Measurements from ENCODE around the gene PDS5A.
"Not testable (repeated sequence)": the region's sequence is repeated elsewhere in the genome, so short reads cannot be mapped to it uniquely, and the experiment has no call there.

PDS5A gene

DNA sequence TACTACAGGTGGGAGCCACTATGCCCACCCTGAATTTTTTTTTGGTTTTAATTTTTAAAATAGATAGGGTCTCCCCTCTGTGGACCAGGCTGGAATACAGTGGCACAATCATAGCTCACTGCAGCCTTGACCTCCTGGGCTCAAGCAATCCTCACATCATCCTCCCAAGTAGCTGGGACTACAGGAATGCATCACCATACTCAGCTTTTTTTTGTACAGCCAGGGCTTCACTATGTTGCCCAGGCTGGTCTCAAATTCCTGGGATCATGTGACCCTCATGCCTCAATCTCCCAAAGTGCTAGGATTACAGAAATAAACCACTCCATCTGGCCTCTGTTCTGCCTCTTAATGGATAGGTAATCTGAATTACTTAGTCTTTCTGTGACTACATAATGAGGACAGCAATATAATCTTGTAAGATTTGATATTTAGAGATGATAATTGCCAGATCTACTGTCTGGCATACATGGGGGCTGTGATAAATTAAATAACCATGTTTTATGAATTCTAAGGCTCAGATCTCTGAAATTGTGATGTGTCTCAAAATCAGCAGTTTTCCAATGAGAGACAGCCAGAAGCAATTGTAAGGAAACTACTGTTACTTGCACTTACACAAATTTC lies 26.7 kb downstream of the PDS5A start:
- H3K4me3 ChIP-seq (ENCODE audit: low read length), result no peak overlapping the region
- H3K4me2 ChIP-seq (ENCODE audit: low read length), result no peak overlapping the region
- no peak overlapping the region for H3K9ac ChIP-seq (ENCODE audit: low read depth, low read length)
- H3K9me3 ChIP-seq (replicated peaks; ENCODE audit: low read length), result no peaks in the 10 kb centered on the region
- no peaks in the 10 kb centered on the region for H3K27me3 ChIP-seq (ENCODE audit: control insufficient read depth, insufficient read depth, low read length)
- H3K4me1 ChIP-seq (ENCODE audit: control insufficient read depth, insufficient read depth, low read length), result peaks cover 9% of the 10 kb centered on the region
- H3K36me3 ChIP-seq (ENCODE audit: insufficient read depth, low read length), result no peaks in the 10 kb centered on the region

DNA sequence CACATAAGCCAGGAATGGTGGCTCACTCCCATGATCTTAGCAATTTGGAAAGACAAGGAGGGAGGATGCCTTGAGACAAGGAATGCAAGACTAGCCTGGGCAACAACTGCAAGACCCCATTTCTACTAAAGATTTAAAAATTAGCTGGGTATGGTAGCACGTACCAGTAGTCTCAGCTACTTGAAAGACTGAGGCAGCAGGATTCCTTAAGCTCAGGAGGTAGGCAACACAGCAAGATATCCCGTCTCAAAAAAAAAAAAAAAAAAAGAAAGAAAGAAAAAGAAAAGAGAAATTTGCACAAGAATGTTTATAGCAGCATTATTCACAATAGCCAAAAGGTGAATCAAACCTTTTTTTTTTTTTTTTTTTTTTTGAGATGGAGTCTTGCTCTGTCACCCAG lies 29.7 kb downstream of the PDS5A start:
- Histone ChIP-seq H3K4me2 (ENCODE audit: low read length) (no peak overlapping the region), H3K9ac (ENCODE audit: low read depth, low read length) (no peak overlapping the region), H3K9me3 (replicated peaks; ENCODE audit: low read length) (no peaks in the 10 kb centered on the region), H3K4me1 (ENCODE audit: control insufficient read depth, insufficient read depth, low read length) (peaks cover 9% of the 10 kb centered on the region), H3K4me3 (ENCODE audit: low read length) (no peak overlapping the region), H3K36me3 (ENCODE audit: insufficient read depth, low read length) (no peaks in the 10 kb centered on the region), H3K27me3 (ENCODE audit: control insufficient read depth, insufficient read depth, low read length) (no peaks in the 10 kb centered on the region)

DNA sequence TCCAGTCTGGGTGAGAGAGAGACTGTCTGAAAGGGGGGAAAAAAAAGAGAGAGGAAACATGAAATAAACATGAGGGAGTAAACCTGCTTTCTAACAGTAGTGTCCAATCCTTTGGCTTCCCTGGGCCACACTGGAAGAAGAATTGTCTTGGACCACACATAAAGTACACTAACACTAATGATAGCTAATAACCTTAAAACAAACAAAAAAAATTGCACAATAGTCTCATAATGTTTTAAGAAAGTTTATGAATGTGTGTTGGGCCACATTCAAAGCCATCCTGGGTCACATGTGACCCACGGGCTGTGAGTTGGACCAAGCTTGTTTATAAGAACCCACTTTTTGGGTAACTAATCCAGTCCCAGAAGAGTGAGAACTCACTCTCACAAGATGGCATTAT lies 30.3 kb downstream of the PDS5A start:
- H3K4me2 ChIP-seq (ENCODE audit: low read length), result no peak overlapping the region
- no peaks in the 10 kb centered on the region for H3K9me3 ChIP-seq (replicated peaks; ENCODE audit: low read length)
- H3K27me3 ChIP-seq (ENCODE audit: control insufficient read depth, insufficient read depth, low read length), result no peaks in the 10 kb centered on the region
- no peak overlapping the region for H3K9ac ChIP-seq (ENCODE audit: low read depth, low read length)
- peaks cover 9% of the 10 kb centered on the region for H3K4me1 ChIP-seq (ENCODE audit: control insufficient read depth, insufficient read depth, low read length)
- no peaks in the 10 kb centered on the region for H3K36me3 ChIP-seq (ENCODE audit: insufficient read depth, low read length)
- no peak overlapping the region for H3K4me3 ChIP-seq (ENCODE audit: low read length)

DNA sequence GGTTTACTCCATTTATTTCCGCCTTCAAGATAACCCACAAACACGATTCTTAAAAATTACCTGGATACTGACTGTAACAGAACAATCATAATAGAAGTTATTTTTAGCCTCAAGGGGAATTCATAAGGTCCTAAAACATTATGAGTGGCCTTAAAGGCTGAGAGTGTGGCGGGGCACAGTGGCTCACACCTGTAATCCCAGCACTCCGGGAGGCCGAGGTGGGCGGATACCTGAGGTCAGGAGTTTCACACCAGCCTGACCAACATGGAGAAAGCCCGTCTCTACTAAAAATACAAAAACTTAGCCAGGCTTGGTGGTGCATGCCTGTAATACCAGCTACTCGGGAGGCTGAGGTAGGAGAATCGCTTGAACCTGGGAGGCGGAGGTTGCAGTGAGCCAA lies 33.5 kb downstream of the PDS5A start:
- H3K4me1 ChIP-seq (ENCODE audit: control insufficient read depth, insufficient read depth, low read length), result peaks cover 11% of the 10 kb centered on the region
- H3K4me3 ChIP-seq (ENCODE audit: low read length); H3K9ac ChIP-seq (ENCODE audit: low read depth, low read length); H3K9me3 ChIP-seq (replicated peaks; ENCODE audit: low read length); H3K4me2 ChIP-seq (ENCODE audit: low read length); H3K27me3 ChIP-seq (ENCODE audit: control insufficient read depth, insufficient read depth, low read length); H3K36me3 ChIP-seq (ENCODE audit: insufficient read depth, low read length): not testable (repeated sequence)

DNA sequence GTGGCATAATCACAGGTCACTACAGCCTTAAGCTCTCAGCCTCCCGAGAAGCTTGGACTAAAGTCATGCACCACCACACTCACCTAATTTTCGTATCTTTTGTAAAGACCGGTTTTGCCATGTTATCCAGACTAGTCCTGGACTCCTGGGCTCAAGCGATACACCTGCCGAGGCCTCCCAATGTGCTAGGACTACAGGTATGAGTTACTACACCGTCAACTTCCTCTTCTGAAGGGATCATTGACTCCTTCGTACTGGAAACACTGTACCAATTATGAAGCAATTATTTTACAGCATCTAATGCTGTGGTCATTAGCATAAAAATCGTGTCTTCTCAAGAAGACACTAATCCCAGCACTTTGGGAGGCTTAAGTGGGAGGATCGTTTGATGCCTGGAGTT lies 35.2 kb downstream of the PDS5A start:
- Histone ChIP-seq H3K4me1 (ENCODE audit: control insufficient read depth, insufficient read depth, low read length) (peaks cover 7% of the 10 kb centered on the region), H3K4me2 (ENCODE audit: low read length) (no peak overlapping the region), H3K9ac (ENCODE audit: low read depth, low read length) (no peak overlapping the region), H3K27me3 (ENCODE audit: control insufficient read depth, insufficient read depth, low read length) (no peaks in the 10 kb centered on the region), H3K36me3 (ENCODE audit: insufficient read depth, low read length) (peaks cover 5% of the 10 kb centered on the region), H3K4me3 (ENCODE audit: low read length) (no peak overlapping the region), H3K9me3 (replicated peaks; ENCODE audit: low read length) (no peaks in the 10 kb centered on the region)

DNA sequence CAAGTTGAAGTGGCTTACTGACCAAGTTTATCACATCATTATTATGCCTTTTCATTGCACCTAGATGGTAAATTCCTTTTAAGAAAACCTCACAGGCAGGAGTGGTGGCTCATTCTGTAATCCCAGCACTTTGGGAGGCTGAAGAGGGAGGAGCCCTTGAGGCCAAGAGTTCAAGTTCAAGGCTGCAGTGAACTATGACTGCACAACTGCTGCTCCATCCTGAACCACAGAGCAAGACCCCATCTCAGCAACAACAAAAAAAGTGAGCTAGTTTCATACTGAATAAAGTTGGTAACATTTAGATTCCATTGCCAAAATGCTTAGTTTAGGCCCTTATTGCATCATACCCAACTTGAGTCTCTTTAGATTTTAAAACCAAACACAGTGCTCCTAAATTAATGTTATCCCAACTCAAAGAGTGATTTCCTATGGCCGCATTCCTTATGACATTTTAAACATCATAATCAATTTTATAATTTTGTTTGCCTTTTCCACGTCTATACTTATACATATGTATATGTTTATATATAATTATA lies 36.0 kb downstream of the PDS5A start:
- no peaks in the 10 kb centered on the region for H3K9me3 ChIP-seq (replicated peaks; ENCODE audit: low read length)

DNA sequence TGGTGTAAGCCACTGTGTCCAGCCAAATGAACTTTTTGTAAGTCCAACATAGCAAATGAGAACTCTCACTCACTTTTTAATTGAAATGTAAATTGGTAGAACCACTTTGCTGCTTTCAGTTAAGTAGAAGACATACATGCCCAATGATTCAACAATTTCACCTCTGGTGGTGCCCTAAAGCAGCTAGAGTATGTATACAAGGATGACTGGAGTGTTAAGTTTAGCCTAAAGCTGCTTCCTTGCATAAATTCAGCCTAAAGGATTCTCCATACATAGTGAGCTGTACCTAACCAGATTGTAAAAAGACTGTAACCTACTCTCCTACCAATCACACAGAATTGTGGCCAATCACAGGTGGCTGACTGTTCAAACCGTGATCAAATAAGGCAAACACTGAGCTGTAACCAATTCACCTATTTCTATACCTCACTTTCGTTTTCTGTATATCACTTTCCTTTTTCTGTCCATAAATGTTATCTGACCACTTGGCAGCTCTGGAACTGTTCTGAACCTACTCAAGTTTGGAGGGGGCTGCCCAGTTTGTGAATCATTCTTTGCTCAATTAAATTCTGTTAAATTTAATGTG lies 39.9 kb downstream of the PDS5A start:
- H3K4me2 ChIP-seq (ENCODE audit: low read length), result no peak overlapping the region
- no peaks in the 10 kb centered on the region for H3K27me3 ChIP-seq (ENCODE audit: control insufficient read depth, insufficient read depth, low read length)
- H3K36me3 ChIP-seq (ENCODE audit: insufficient read depth, low read length), result peaks cover 6% of the 10 kb centered on the region
- no peaks in the 10 kb centered on the region for H3K9me3 ChIP-seq (replicated peaks; ENCODE audit: low read length)
- H3K9ac ChIP-seq (ENCODE audit: low read depth, low read length), result no peak overlapping the region
- H3K4me3 ChIP-seq (ENCODE audit: low read length), result no peak overlapping the region
- peaks cover 22% of the 10 kb centered on the region for H3K4me1 ChIP-seq (ENCODE audit: control insufficient read depth, insufficient read depth, low read length)

More for the DNA sequence above, 36.0 kb downstream of the PDS5A start:
- H3K36me3 ChIP-seq (ENCODE audit: insufficient read depth, low read length), result peaks cover 6% of the 10 kb centered on the region
- H3K4me1 ChIP-seq (ENCODE audit: control insufficient read depth, insufficient read depth, low read length), result peaks cover 3% of the 10 kb centered on the region
- H3K4me3 ChIP-seq (ENCODE audit: low read length), result no peak overlapping the region
- no peak overlapping the region for H3K9ac ChIP-seq (ENCODE audit: low read depth, low read length)
- no peak overlapping the region for H3K4me2 ChIP-seq (ENCODE audit: low read length)
- no peaks in the 10 kb centered on the region for H3K27me3 ChIP-seq (ENCODE audit: control insufficient read depth, insufficient read depth, low read length)

DNA sequence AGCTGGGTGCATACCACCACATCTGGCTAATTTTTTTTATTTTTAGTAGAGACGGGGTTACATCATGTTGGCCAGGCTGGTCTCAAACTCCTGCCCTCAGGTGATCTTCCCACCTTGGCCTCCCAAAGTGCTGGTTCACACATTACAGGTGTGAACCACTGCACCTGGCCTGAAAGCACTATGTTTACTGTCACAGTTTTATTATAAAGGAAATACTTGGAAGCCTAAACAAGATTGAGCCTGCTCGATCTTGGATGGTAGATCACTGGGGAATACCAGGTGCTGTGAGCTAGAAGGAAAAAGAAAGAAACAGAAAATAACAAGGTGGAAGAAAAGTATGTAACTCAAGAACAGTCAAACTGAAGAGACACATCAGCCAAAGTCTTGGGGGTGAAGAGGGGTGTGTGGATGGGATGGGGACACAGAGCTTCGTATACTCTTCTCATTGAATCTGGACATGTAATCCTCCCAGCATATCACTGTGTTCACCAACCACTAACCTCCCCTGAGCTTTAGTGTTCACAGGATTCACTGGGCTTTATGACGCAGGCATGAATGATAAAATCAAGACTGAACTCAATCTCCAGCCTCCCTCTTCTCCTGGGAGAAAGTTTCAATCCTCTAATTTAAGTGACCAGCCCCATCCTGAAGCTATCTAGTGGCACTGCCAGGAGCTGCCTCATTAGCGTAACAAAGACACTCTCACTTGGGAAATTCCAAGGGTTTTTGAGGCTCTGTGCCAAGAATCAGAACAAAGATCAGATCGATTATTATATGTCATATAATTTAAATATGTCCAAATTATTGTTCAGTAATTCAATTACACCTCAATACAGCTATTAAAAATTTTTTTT lies 40.9 kb downstream of the PDS5A start:
- H3K4me3 ChIP-seq (ENCODE audit: low read length), result no peak overlapping the region
- H3K9ac ChIP-seq (ENCODE audit: low read depth, low read length), result no peak overlapping the region
- H3K4me2 ChIP-seq (ENCODE audit: low read length), result no peak overlapping the region
- peaks cover 9% of the 10 kb centered on the region for H3K36me3 ChIP-seq (ENCODE audit: insufficient read depth, low read length)
- no peaks in the 10 kb centered on the region for H3K9me3 ChIP-seq (replicated peaks; ENCODE audit: low read length)
- peaks cover 24% of the 10 kb centered on the region for H3K4me1 ChIP-seq (ENCODE audit: control insufficient read depth, insufficient read depth, low read length)
- no peaks in the 10 kb centered on the region for H3K27me3 ChIP-seq (ENCODE audit: control insufficient read depth, insufficient read depth, low read length)

DNA sequence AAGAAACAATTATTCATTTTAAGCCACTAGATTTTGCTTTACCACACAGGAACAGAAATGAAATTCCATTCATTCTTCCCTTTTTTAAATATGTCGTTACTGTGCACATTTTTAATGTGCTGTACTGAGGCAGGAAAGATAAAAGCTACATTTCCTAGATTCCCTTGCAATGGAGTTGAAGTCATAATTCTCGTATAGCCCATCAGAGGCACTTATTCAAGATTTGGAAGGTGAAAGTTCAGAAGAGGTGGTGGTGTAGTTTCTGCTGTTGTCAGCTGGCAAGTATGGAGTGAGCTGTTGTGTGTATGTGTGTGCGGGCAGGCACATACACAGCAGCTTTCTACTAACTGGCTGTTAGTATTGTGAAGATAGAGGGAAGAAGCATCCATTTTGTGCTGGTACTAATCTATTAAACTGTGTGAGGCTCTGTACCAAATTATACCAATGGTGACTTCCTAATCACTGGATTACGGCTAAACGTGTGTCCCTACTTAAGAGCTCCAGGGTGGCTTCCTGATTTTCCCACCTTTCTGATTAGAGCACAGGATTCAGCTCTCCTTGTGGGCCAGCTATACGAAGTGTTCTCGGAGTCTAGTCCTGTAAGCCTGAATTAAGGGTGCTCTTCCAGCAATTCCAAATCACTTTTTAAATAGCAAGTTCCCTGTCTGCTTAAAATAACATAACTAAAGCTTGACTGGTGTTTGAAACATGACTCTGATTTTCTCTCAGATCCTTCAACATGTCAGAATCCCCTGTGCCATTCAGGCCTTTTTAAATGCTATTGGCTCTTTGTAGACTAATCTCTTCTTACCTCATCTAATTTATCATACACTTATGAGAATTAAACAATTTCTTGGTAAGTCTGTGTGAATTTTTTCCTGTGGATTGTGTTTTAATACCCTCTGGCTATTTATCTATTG lies 43.8 kb downstream of the PDS5A start:
- peaks cover 21% of the 10 kb centered on the region for H3K4me1 ChIP-seq (ENCODE audit: control insufficient read depth, insufficient read depth, low read length)
- peak overlapping the region; percentile 15 for H3K4me3 ChIP-seq (ENCODE audit: low read length)
- H3K36me3 ChIP-seq (ENCODE audit: insufficient read depth, low read length), result peaks cover 15% of the 10 kb centered on the region
- no peaks in the 10 kb centered on the region for H3K9me3 ChIP-seq (replicated peaks; ENCODE audit: low read length)
- H3K27me3 ChIP-seq (ENCODE audit: control insufficient read depth, insufficient read depth, low read length), result no peaks in the 10 kb centered on the region
- peak overlapping the region; percentile 29 for H3K4me2 ChIP-seq (ENCODE audit: low read length)
- H3K9ac ChIP-seq (ENCODE audit: low read depth, low read length), result no peak overlapping the region

DNA sequence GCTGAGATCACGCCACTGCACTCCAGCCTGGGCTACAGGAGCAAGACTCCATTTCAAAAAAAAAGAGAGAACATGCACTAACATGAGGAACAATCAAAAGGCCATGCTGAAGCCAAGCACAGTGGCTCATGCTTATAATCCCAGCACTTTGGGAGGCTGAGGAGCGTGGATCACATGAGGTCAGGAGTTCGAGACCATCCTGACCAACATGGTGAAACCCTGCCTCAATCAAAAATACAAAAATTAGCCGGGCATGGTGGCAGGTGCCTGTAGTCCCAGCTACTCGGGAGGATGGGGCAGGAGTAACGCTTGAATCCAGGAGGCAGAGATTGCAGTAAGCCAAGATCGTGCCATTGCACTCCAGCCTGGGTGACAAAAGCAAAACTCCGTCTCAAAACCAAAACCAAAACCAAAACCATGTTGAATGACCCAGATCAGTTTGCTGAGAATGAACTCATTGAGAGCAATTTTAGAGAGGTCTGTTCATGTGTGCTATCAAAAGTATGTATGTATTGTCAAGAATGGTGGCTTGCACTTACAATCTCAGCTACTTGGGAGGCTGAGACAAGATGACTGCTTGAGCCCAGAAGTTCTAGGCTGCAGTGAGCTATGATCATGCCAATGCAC lies 44.8 kb downstream of the PDS5A start:
- no peaks in the 10 kb centered on the region for H3K27me3 ChIP-seq (ENCODE audit: control insufficient read depth, insufficient read depth, low read length)
- H3K4me1 ChIP-seq (ENCODE audit: control insufficient read depth, insufficient read depth, low read length), result peaks cover 21% of the 10 kb centered on the region
- no peak overlapping the region for H3K4me3 ChIP-seq (ENCODE audit: low read length)
- peak overlapping the region; percentile 29 for H3K4me2 ChIP-seq (ENCODE audit: low read length)
- H3K9me3 ChIP-seq (replicated peaks; ENCODE audit: low read length), result no peaks in the 10 kb centered on the region
- H3K9ac ChIP-seq (ENCODE audit: low read depth, low read length), result no peak overlapping the region
- H3K36me3 ChIP-seq (ENCODE audit: insufficient read depth, low read length), result peaks cover 18% of the 10 kb centered on the region

Measured in skeletal muscle satellite cell (primary cell).